Skeletal muscle tissue (tissue), 4 donors: ENCODE results near the gene CELA2A. TPM values are rescaled to one million over a fixed set of nuclear protein-coding genes. Genes with fewer than 3 reads are reported as not detected.
"Not testable (repeated sequence)": the region's sequence is repeated elsewhere in the genome, so short reads cannot be mapped to it uniquely, and the experiment has no call there.

ENCODE experiments used
- H3K27ac ChIP-seq: one replicate; pipeline ENCODE4 v1.7.0; 2013; ENCODE audit warnings: mild to moderate bottlenecking, low read depth, low read length, inconsistent platforms
- H3K27me3 ChIP-seq, 3 donors: one replicate each; pipeline ENCODE4 v1.7.0; 2013; ENCODE audit warnings: low read length in 3 of 3; ENCODE audit not compliant: control insufficient read depth in 3 of 3, insufficient read depth in 3 of 3
- H3K36me3 ChIP-seq, 3 donors: one replicate each; pipeline ENCODE4 v1.7.0; 2013; ENCODE audit warnings: low read length in 3 of 3; ENCODE audit not compliant: control insufficient read depth in 3 of 3, insufficient read depth in 3 of 3
- H3K4me1 ChIP-seq, 3 donors: one replicate each; pipeline ENCODE4 v1.7.0; 2013; ENCODE audit warnings: low read length in 3 of 3, mild to moderate bottlenecking in 3 of 3; ENCODE audit not compliant: control insufficient read depth in 3 of 3, insufficient read depth in 3 of 3
- H3K4me3 ChIP-seq, 3 donors: one replicate each; pipeline ENCODE4 v1.7.0; 2013; ENCODE audit warnings: low read length in 3 of 3
- H3K9ac ChIP-seq, 3 donors: one replicate each; pipeline ENCODE4 v1.7.0; 2013; ENCODE audit warnings: low read length in 3 of 3, mild to moderate bottlenecking in 3 of 3, moderate library complexity in 2 of 3, low read depth in 1 of 3
- H3K9me3 ChIP-seq, 3 donors: one replicate each; pipeline ENCODE4 v1.7.0; 2013; ENCODE audit warnings: low read length in 3 of 3; ENCODE audit not compliant: control insufficient read depth in 3 of 3
- total RNA-seq: library from RNA; depleted of rRNA; stranded (reverse); fragments of >200 nt; gene quantifications from one replicate; pipeline ENCODE4 v1.2.3, GENCODE V29; 2014
- donor health status: Osteomylitis.

The CELA2A gene
- total RNA-seq, 1 donor from 2014 or later = not detected

GRCh38 chr1:15431571-15431948 is 25.0 kb upstream of the CELA2A start:
- peaks cover 0 to 8% (median 7%) of the 10 kb centered on the region in 3 donors for H3K4me1 ChIP-seq
- no peak overlapping the region for H3K4me3 ChIP-seq
- no peaks in the 10 kb centered on the region for H3K9me3 ChIP-seq
- no peak overlapping the region for H3K27ac ChIP-seq
- no peaks in the 10 kb centered on the region for H3K36me3 ChIP-seq
- H3K27me3 ChIP-seq = no peaks in the 10 kb centered on the region
- H3K9ac ChIP-seq = no peak overlapping the region

- no peak overlapping the region for H3K4me3 ChIP-seq
- H3K9ac ChIP-seq = no peak overlapping the region
- H3K27me3 ChIP-seq = no peaks in the 10 kb centered on the region
- H3K4me1 ChIP-seq = peaks cover 0 to 8% (median 7%) of the 10 kb centered on the region in 3 donors
- no peak overlapping the region for H3K27ac ChIP-seq
- no peaks in the 10 kb centered on the region for H3K36me3 ChIP-seq
- no peaks in the 10 kb centered on the region for H3K9me3 ChIP-seq
Measured at GRCh38 chr1:15432324-15432723, 24.2 kb upstream of the CELA2A start.

- Histone ChIP-seq H3K27ac (no peak overlapping the region), H3K27me3 (no peaks in the 10 kb centered on the region), H3K4me1 (peaks cover 0 to 8% (median 7%) of the 10 kb centered on the region in 3 donors), H3K36me3 (no peaks in the 10 kb centered on the region), H3K9me3 (no peaks in the 10 kb centered on the region), H3K9ac (no peak overlapping the region), H3K4me3 (no peak overlapping the region)
Measured at GRCh38 chr1:15433471-15433870, 23.1 kb upstream of the CELA2A start.

- not testable (repeated sequence) for H3K27ac ChIP-seq, H3K4me3 ChIP-seq, H3K4me1 ChIP-seq, H3K27me3 ChIP-seq, H3K36me3 ChIP-seq, H3K9ac ChIP-seq, H3K9me3 ChIP-seq
Measured at GRCh38 chr1:15434739-15435138, 21.8 kb upstream of the CELA2A start.

- no peak overlapping the region for H3K27ac ChIP-seq
- H3K27me3 ChIP-seq = peaks cover 0 to 3% (median 0%) of the 10 kb centered on the region in 3 donors
- H3K4me1 ChIP-seq = peaks cover 0 to 8% (median 7%) of the 10 kb centered on the region in 3 donors
- no peak overlapping the region for H3K9ac ChIP-seq
- H3K4me3 ChIP-seq = no peak overlapping the region
- H3K9me3 ChIP-seq = no peaks in the 10 kb centered on the region
- H3K36me3 ChIP-seq = no peaks in the 10 kb centered on the region
Measured at GRCh38 chr1:15435239-15436077, 21.1 kb upstream of the CELA2A start.

GRCh38 chr1:15436881-15437442 is 19.6 kb upstream of the CELA2A start:
- H3K36me3 ChIP-seq = no peaks in the 10 kb centered on the region
- peaks cover 0 to 4% (median 0%) of the 10 kb centered on the region in 3 donors for H3K27me3 ChIP-seq
- H3K4me3 ChIP-seq = no peak overlapping the region
- H3K9ac ChIP-seq = no peak overlapping the region
- H3K27ac ChIP-seq = no peak overlapping the region
- no peaks in the 10 kb centered on the region for H3K9me3 ChIP-seq
- peaks cover 0 to 7% (median 5%) of the 10 kb centered on the region in 3 donors for H3K4me1 ChIP-seq

GRCh38 chr1:15439325-15439724 is 17.2 kb upstream of the CELA2A start:
- Histone ChIP-seq H3K9ac (no peak overlapping the region), H3K9me3 (no peaks in the 10 kb centered on the region), H3K36me3 (no peaks in the 10 kb centered on the region), H3K27ac (no peak overlapping the region), H3K27me3 (peaks cover 0 to 4% (median 0%) of the 10 kb centered on the region in 3 donors), H3K4me3 (no peak overlapping the region), H3K4me1 (no peaks in the 10 kb centered on the region)

- no peak overlapping the region for H3K27ac ChIP-seq
- H3K4me1 ChIP-seq = no peaks in the 10 kb centered on the region
- H3K9me3 ChIP-seq = no peaks in the 10 kb centered on the region
- H3K36me3 ChIP-seq = no peaks in the 10 kb centered on the region
- no peak overlapping the region for H3K4me3 ChIP-seq
- no peak overlapping the region for H3K9ac ChIP-seq
- peaks cover 0 to 4% (median 0%) of the 10 kb centered on the region in 3 donors for H3K27me3 ChIP-seq
Measured at GRCh38 chr1:15440357-15440756, 16.2 kb upstream of the CELA2A start.

- H3K36me3 ChIP-seq = no peaks in the 10 kb centered on the region
- H3K9me3 ChIP-seq = no peaks in the 10 kb centered on the region
- no peak overlapping the region for H3K4me3 ChIP-seq
- H3K9ac ChIP-seq = no peak overlapping the region
- H3K4me1 ChIP-seq = no peaks in the 10 kb centered on the region
- peaks cover 0 to 7% (median 0%) of the 10 kb centered on the region in 3 donors for H3K27me3 ChIP-seq
- H3K27ac ChIP-seq = no peak overlapping the region
Measured at GRCh38 chr1:15441247-15441646, 15.3 kb upstream of the CELA2A start.

GRCh38 chr1:15442119-15442518 is 14.4 kb upstream of the CELA2A start:
- H3K36me3 ChIP-seq = no peaks in the 10 kb centered on the region
- H3K4me1 ChIP-seq = no peaks in the 10 kb centered on the region
- no peak overlapping the region for H3K27ac ChIP-seq
- peaks cover 0 to 13% (median 3%) of the 10 kb centered on the region in 3 donors for H3K27me3 ChIP-seq
- no peak overlapping the region for H3K9ac ChIP-seq
- no peaks in the 10 kb centered on the region for H3K9me3 ChIP-seq
- H3K4me3 ChIP-seq = no peak overlapping the region
